Stimulated activated CD8-positive, alpha-beta memory T cell treated with anti-CD3 and anti-CD28 coated beads, Interleukin-12 subunit alpha, Interleukin-12 subunit beta, amount 100 ng/mL, for 24 hours (primary cell): ENCODE data around the gene SRRM5.
"Not testable (repeated sequence)": the region's sequence is repeated elsewhere in the genome, so short reads cannot be mapped to it uniquely, and the experiment has no call there.

Experiments used
- DNase-seq: peaks from one replicate; pipeline ENCODE4 v3.0.0-alpha.2; 2020; ENCODE audit errors: extremely low read depth

Gene SRRM5

GRCh38 chr19:43638214-43638994 lies 26.5 kb downstream of the SRRM5 start:
- DNase-seq, result no peak

GRCh38 chr19:43638995-43639518 lies 27.2 kb downstream of the SRRM5 start:
- no peak for DNase-seq

- DNase-seq, result no peak
Observed at GRCh38 chr19:43639519-43640423, 27.9 kb downstream of the SRRM5 start, which contains the start of gene CADM4. CADM4 (minus strand) TSS chr19:43639850; CDS start chr19:43639790, 60 bp downstream.

GRCh38 chr19:43640424-43640757 lies 28.5 kb downstream of the SRRM5 start:
- DNase-seq, result no peak

- no peak for DNase-seq
Observed at GRCh38 chr19:43641333-43641732, 29.4 kb downstream of the SRRM5 start.

- DNase-seq, result no peak
Observed at GRCh38 chr19:43642531-43642930, 30.6 kb downstream of the SRRM5 start.

- DNase-seq, result no peak
Observed at GRCh38 chr19:43643326-43643725, 31.4 kb downstream of the SRRM5 start.

- no peak for DNase-seq
Observed at GRCh38 chr19:43644181-43644580, 32.3 kb downstream of the SRRM5 start.

GRCh38 chr19:43648633-43649032 lies 36.7 kb downstream of the SRRM5 start:
- DNase-seq, result no peak

- DNase-seq, result no peak
Observed at GRCh38 chr19:43649514-43649913, 37.6 kb downstream of the SRRM5 start.

- DNase-seq, result not testable (repeated sequence)
Observed at GRCh38 chr19:43650276-43650675, 38.4 kb downstream of the SRRM5 start.

GRCh38 chr19:43651758-43652545 lies 40.1 kb downstream of the SRRM5 start:
- no peak for DNase-seq

GRCh38 chr19:43652546-43652874 lies 40.6 kb downstream of the SRRM5 start:
- DNase-seq, result no peak

GRCh38 chr19:43656436-43656835 lies 44.5 kb downstream of the SRRM5 start:
- no peak for DNase-seq

- DNase-seq, result no peak
Observed at GRCh38 chr19:43658001-43658400, 46.1 kb downstream of the SRRM5 start.

GRCh38 chr19:43658494-43658893 lies 46.6 kb downstream of the SRRM5 start:
- no peak for DNase-seq

- DNase-seq, result no peak
Observed at GRCh38 chr19:43660301-43660970, 48.5 kb downstream of the SRRM5 start.

- no peak for DNase-seq
Observed at GRCh38 chr19:43660971-43661360, 49.1 kb downstream of the SRRM5 start.

GRCh38 chr19:43662487-43662886 lies 50.6 kb downstream of the SRRM5 start:
- DNase-seq, result no peak

GRCh38 chr19:43664018-43664417 lies 52.1 kb downstream of the SRRM5 start:
- DNase-seq, result no peak
